ENCODE results near the gene ITGBL1. TPM values are rescaled to one million over a fixed set of nuclear protein-coding genes. Genes with fewer than 3 reads are reported as not detected.

The ITGBL1 gene
- total RNA-seq, 2 experiments from 2014 or later = 0.05 TPM; not detected in 1

Other genes starting within 250 kb of the ITGBL1 start
- not detected for gene NALCN, start 36.2 kb upstream of the ITGBL1 start, total RNA-seq

Data from activated CD8-positive, alpha-beta memory T cell treated with anti-CD3 and anti-CD28 coated beads, Interleukin-2, amount 10 ng/mL, durations not matched to agents 7 days and 5 days (primary cell).